ENCODE data around the gene EVC. TPM values are rescaled to one million over a fixed set of nuclear protein-coding genes. Genes with fewer than 3 reads are reported as not detected.

Gene EVC
- total RNA-seq, 4 donors from 2014 or later: 89.8 to 134 (median 99.6) TPM

- DNase-seq (ENCODE audit: low spot score in 2 of 2): no peak
- TF ChIP-seq EP300 (IDR thresholded peaks at IDR 0.05) (no peak), CTCF (IDR thresholded peaks at IDR 0.05) (no peak), POLR2A (IDR thresholded peaks at IDR 0.05) (no peak)
- no peaks in the 10 kb centered on the region for H3K27me3 ChIP-seq
- H3K27ac ChIP-seq: no peak overlapping the region
- WGBS, 2 donors: 81 to 83% methylated on average over 6 of the region's 6 CpGs
- H3K36me3 ChIP-seq: peaks cover 0 to 8% (median 0%) of the 10 kb centered on the region in 3 donors
- H3K4me1 ChIP-seq: peaks cover 0 to 53% (median 4%) of the 10 kb centered on the region in 4 donors
- peaks cover 0 to 19% (median 4%) of the 10 kb centered on the region in 4 donors for H3K9me3 ChIP-seq
- no peak overlapping the region for H3K4me3 ChIP-seq
Observed at GRCh38 chr4:5713861-5714260, 2.9 kb downstream of the EVC start.

- no peak for TF ChIP-seq POLR2A (IDR thresholded peaks at IDR 0.05)
- TF ChIP-seq EP300 (IDR thresholded peaks at IDR 0.05): no peak
- TF ChIP-seq CTCF (IDR thresholded peaks at IDR 0.05): no peak
- Histone ChIP-seq H3K27ac (no peak overlapping the region), H3K4me3 (no peak overlapping the region), H3K4me1 (peaks cover 0 to 53% (median 2%) of the 10 kb centered on the region in 4 donors), H3K9me3 (peaks cover 0 to 19% (median 4%) of the 10 kb centered on the region in 4 donors), H3K36me3 (peaks cover 0 to 13% (median 0%) of the 10 kb centered on the region in 3 donors), H3K27me3 (no peaks in the 10 kb centered on the region)
- DNase-seq (ENCODE audit: low spot score in 2 of 2): no peak
- 47 to 49% methylated on average over 2 of the region's 2 CpGs for WGBS, 2 donors
Observed at GRCh38 chr4:5715357-5715756, 4.4 kb downstream of the EVC start.

- WGBS, 2 donors: 81 to 92% methylated on average over 2 of the region's 2 CpGs
- H3K27me3 ChIP-seq: no peaks in the 10 kb centered on the region
- peaks cover 0 to 19% (median 4%) of the 10 kb centered on the region in 4 donors for H3K9me3 ChIP-seq
- H3K27ac ChIP-seq: no peak overlapping the region
- peaks cover 0 to 23% (median 0%) of the 10 kb centered on the region in 3 donors for H3K36me3 ChIP-seq
- no peak for DNase-seq (ENCODE audit: low spot score in 2 of 2)
- H3K4me1 ChIP-seq: peaks cover 0 to 58% (median 3%) of the 10 kb centered on the region in 4 donors
- no peak overlapping the region for H3K4me3 ChIP-seq
- no peak for TF ChIP-seq CTCF (IDR thresholded peaks at IDR 0.05)
- TF ChIP-seq POLR2A (IDR thresholded peaks at IDR 0.05): no peak
- TF ChIP-seq EP300 (IDR thresholded peaks at IDR 0.05): no peak
Observed at GRCh38 chr4:5716391-5716790, 5.4 kb downstream of the EVC start.

GRCh38 chr4:5717449-5718158 is 6.6 kb downstream of the EVC start:
- Histone ChIP-seq H3K27ac (peak overlapping the region in 2 of 4 donors; percentile 51 to 55), H3K36me3 (peaks cover 0 to 23% (median 0%) of the 10 kb centered on the region in 3 donors), H3K4me3 (no peak overlapping the region), H3K27me3 (no peaks in the 10 kb centered on the region), H3K9me3 (peaks cover 0 to 19% (median 4%) of the 10 kb centered on the region in 4 donors), H3K4me1 (peaks cover 0 to 59% (median 11%) of the 10 kb centered on the region in 4 donors)
- DNase-seq (ENCODE audit: low spot score in 2 of 2): no peak
- no peak for TF ChIP-seq CTCF (IDR thresholded peaks at IDR 0.05)
- no peak for TF ChIP-seq POLR2A (IDR thresholded peaks at IDR 0.05)
- no peak for TF ChIP-seq EP300 (IDR thresholded peaks at IDR 0.05)
- 85 to 86% methylated on average over 4 of the region's 4 CpGs for WGBS, 2 donors

GRCh38 chr4:5718411-5718810 is 7.4 kb downstream of the EVC start:
- peak overlapping the region in 2 of 4 donors; percentile 51 to 55 for H3K27ac ChIP-seq
- H3K4me3 ChIP-seq: no peak overlapping the region
- peaks cover 0 to 23% (median 0%) of the 10 kb centered on the region in 3 donors for H3K36me3 ChIP-seq
- no peak for TF ChIP-seq EP300 (IDR thresholded peaks at IDR 0.05)
- TF ChIP-seq CTCF (IDR thresholded peaks at IDR 0.05): no peak
- no peak for TF ChIP-seq POLR2A (IDR thresholded peaks at IDR 0.05)
- H3K9me3 ChIP-seq: peaks cover 0 to 19% (median 4%) of the 10 kb centered on the region in 4 donors
- DNase-seq (ENCODE audit: low spot score in 2 of 2): no peak
- H3K4me1 ChIP-seq: peaks cover 0 to 56% (median 11%) of the 10 kb centered on the region in 4 donors
- H3K27me3 ChIP-seq: no peaks in the 10 kb centered on the region
- 53 to 56% methylated on average over 4 of the region's 4 CpGs for WGBS, 2 donors

Data from tibial nerve (tissue), 4 donors.